IMR-90 (cell line): Measurements from ENCODE around the gene HCLS1. TPM values are rescaled to one million over a fixed set of nuclear protein-coding genes. Genes with fewer than 3 reads are reported as not detected.

Source experiments
- ATAC-seq: fragments of 200-7000 bp; cut with Tn5 transposase; 2 replicates; pipeline ENCODE4 v1.9.1; 2020; ENCODE audit warnings: low read depth, mild to moderate bottlenecking, moderate library complexity
- BruUV-seq: library from RNA; stranded (reverse); fragments of 400-500 nt; replicated peaks from 2 replicates; lab custom pipeline; 2021; lab: Mats Ljungman, UMichigan
- CTCF ChIA-PET: fragments of 300-600 bp; formaldehyde crosslinking; extraction: SDS; loops from one replicate; lab custom pipeline; 2021; ENCODE audit warnings: antibody characterized with exemption; lab: Yijun Ruan, JAX
- POLR2A ChIA-PET: fragments of 300-600 bp; sonication (Branson Sonifier 250); formaldehyde crosslinking; loops from one replicate; lab custom pipeline; 2022; ENCODE audit warnings: antibody characterized with exemption; ENCODE audit not compliant: unreplicated experiment; lab: Charles Lee
- DNase-seq: peaks from one replicate; pipeline ENCODE4 v3.0.0; 2013
- H2AFZ ChIP-seq: replicated peaks from 2 replicates; pipeline ENCODE3; 2013; ENCODE audit warnings: low read length, mild to moderate bottlenecking; ENCODE audit not compliant: poor library complexity
- H2AK5ac ChIP-seq: 2 replicates; pipeline ENCODE4 v1.6.1; 2013; ENCODE audit warnings: low read depth, low read length, inconsistent platforms
- H2AK9ac ChIP-seq: replicated peaks from 2 replicates; pipeline ENCODE3; 2013; ENCODE audit warnings: mild to moderate bottlenecking, low read depth, low read length, moderate library complexity; ENCODE audit not compliant: poor library complexity
- H2BK120ac ChIP-seq: 2 replicates; pipeline ENCODE4 v1.6.1; 2013; ENCODE audit warnings: low read depth, low read length, inconsistent platforms
- H2BK15ac ChIP-seq: 3 replicates; pipeline ENCODE4 v1.6.1; 2013; ENCODE audit warnings: low read depth, low read length, inconsistent platforms
- H2BK20ac ChIP-seq: 2 replicates; pipeline ENCODE4 v1.6.1; 2013; ENCODE audit warnings: low read depth, mild to moderate bottlenecking, inconsistent platforms, low read length, moderate library complexity
- H2BK5ac ChIP-seq: 2 replicates; pipeline ENCODE4 v1.6.1; 2013; ENCODE audit warnings: mild to moderate bottlenecking, low read depth, low read length, inconsistent platforms; ENCODE audit not compliant: poor library complexity, severe bottlenecking
- H3K14ac ChIP-seq: replicated peaks from 2 replicates; pipeline ENCODE4 v1.6.1; 2013; ENCODE audit warnings: low read depth, low read length, inconsistent platforms
- H3K18ac ChIP-seq: 2 replicates; pipeline ENCODE4 v1.6.1; 2013; ENCODE audit warnings: low read depth, low read length, control low read depth
- H3K23ac ChIP-seq: 2 replicates; pipeline ENCODE4 v1.6.1; 2013; ENCODE audit warnings: low read depth, low read length, inconsistent platforms
- H3K27ac ChIP-seq: 2 replicates; pipeline ENCODE4 v1.5.1; 2013; ENCODE audit warnings: mild to moderate bottlenecking, control low read depth, low read length; ENCODE audit not compliant: insufficient read depth
- H3K27me3 ChIP-seq: 2 replicates; pipeline ENCODE4 v1.6.1; 2013; ENCODE audit warnings: low read length; ENCODE audit not compliant: control insufficient read depth, insufficient read depth
- H3K36me3 ChIP-seq: 2 replicates; pipeline ENCODE4 v1.6.1; 2013; ENCODE audit warnings: low read length, mixed read lengths; ENCODE audit not compliant: control insufficient read depth, insufficient read depth
- H3K4ac ChIP-seq: 2 replicates; pipeline ENCODE4 v1.6.1; 2013; ENCODE audit warnings: low read depth, low read length, inconsistent platforms
- H3K4me1 ChIP-seq: 2 replicates; pipeline ENCODE4 v1.6.1; 2013; ENCODE audit warnings: low read length, mixed read lengths; ENCODE audit not compliant: control insufficient read depth, insufficient read depth
- H3K4me2 ChIP-seq: 2 replicates; pipeline ENCODE4 v1.6.1; 2013; ENCODE audit warnings: low read depth, mild to moderate bottlenecking, control low read depth, low read length, moderate library complexity
- H3K4me3 ChIP-seq: 2 replicates; pipeline ENCODE4 v1.5.1; 2013; ENCODE audit warnings: low read depth, mild to moderate bottlenecking, control low read depth, low read length, moderate library complexity; ENCODE audit not compliant: insufficient read depth
- H3K56ac ChIP-seq: 2 replicates; pipeline ENCODE4 v1.6.1; 2013; ENCODE audit warnings: low read length, inconsistent platforms; ENCODE audit not compliant: insufficient read depth; ENCODE audit errors: extremely low read depth
- H3K79me1 ChIP-seq, 2 experiments: 2 replicates each; pipeline ENCODE4 v1.6.1; 2013; ENCODE audit warnings: low read length in 2 of 2, inconsistent platforms in 1 of 2, low read depth in 1 of 2
- H3K9ac ChIP-seq: 2 replicates; pipeline ENCODE4 v1.6.1; 2013; ENCODE audit warnings: low read depth, low read length, control low read depth
- H3K9me1 ChIP-seq: 2 replicates; pipeline ENCODE4 v1.6.1; 2013; ENCODE audit warnings: low read length, inconsistent platforms; ENCODE audit not compliant: insufficient read depth
- H3K9me3 ChIP-seq: 2 replicates; pipeline ENCODE4 v1.6.1; 2013; ENCODE audit warnings: low read length; ENCODE audit not compliant: control insufficient read depth, insufficient read depth
- H4K20me1 ChIP-seq: 2 replicates; pipeline ENCODE4 v1.6.1; 2013; ENCODE audit warnings: low read length, inconsistent platforms; ENCODE audit not compliant: insufficient read depth
- H4K5ac ChIP-seq: 2 replicates; pipeline ENCODE4 v1.6.1; 2013; ENCODE audit warnings: mild to moderate bottlenecking, low read depth, low read length, control low read depth
- H4K8ac ChIP-seq, 2 experiments: 2 replicates each; pipeline ENCODE4 v1.6.1; 2013; ENCODE audit warnings: low read depth in 2 of 2, low read length in 2 of 2, control low read depth in 1 of 2, inconsistent platforms in 1 of 2
- H4K91ac ChIP-seq: 2 replicates; pipeline ENCODE4 v1.6.1; 2013; ENCODE audit warnings: low read depth, low read length, inconsistent platforms; ENCODE audit not compliant: insufficient read depth
- BHLHE40 ChIP-seq: fragments of 150-350 bp; IDR thresholded peaks from 2 replicates; pipeline ENCODE4 v1.6.1; 2016; ENCODE audit warnings: mild to moderate bottlenecking, low read depth, low read length
- CEBPB ChIP-seq: IDR thresholded peaks from 2 replicates; pipeline ENCODE4 v1.6.1; 2012; ENCODE audit warnings: low read depth, low read length, improper control_type of control experiment
- CHD1 ChIP-seq: IDR thresholded peaks from 2 replicates; pipeline ENCODE4 v1.6.1; 2012; ENCODE audit warnings: low read depth, low read length, improper control_type of control experiment
- CTCF ChIP-seq: conservative IDR thresholded peaks from 2 replicates; pipeline ENCODE4 v1.5.1; 2012; ENCODE audit warnings: mild to moderate bottlenecking, low read depth, low read length, improper control_type of control experiment
- ELK1 ChIP-seq: fragments of 150-350 bp; IDR thresholded peaks from 2 replicates; pipeline ENCODE4 v1.6.1; 2016; ENCODE audit warnings: low read depth, mild to moderate bottlenecking, low read length, moderate library complexity, borderline replicate concordance
- FOS ChIP-seq: fragments of 150-350 bp; IDR thresholded peaks from 2 replicates; pipeline ENCODE4 v1.6.1; 2016; ENCODE audit warnings: low read depth, low read length
- MAFK ChIP-seq: IDR thresholded peaks from 2 replicates; pipeline ENCODE4 v1.6.1; 2012; ENCODE audit warnings: low read depth, low read length, improper control_type of control experiment
- MAZ ChIP-seq: IDR thresholded peaks from 2 replicates; pipeline ENCODE4 v1.6.1; 2012; ENCODE audit warnings: low read depth, mild to moderate bottlenecking, low read length, improper control_type of control experiment, moderate library complexity, borderline replicate concordance
- MXI1 ChIP-seq: IDR thresholded peaks from 2 replicates; pipeline ENCODE4 v1.6.1; 2012; ENCODE audit warnings: low read depth, mild to moderate bottlenecking, low read length, moderate library complexity, borderline replicate concordance
- NFE2L2 ChIP-seq: fragments of 150-350 bp; IDR thresholded peaks from 2 replicates; pipeline ENCODE4 v1.6.1; 2016; ENCODE audit warnings: low read depth, mild to moderate bottlenecking, low read length
- POLR2A ChIP-seq: IDR thresholded peaks from 2 replicates; pipeline ENCODE4 v1.6.1; 2012; ENCODE audit warnings: mild to moderate bottlenecking, low read depth, low read length
- RAD21 ChIP-seq: IDR thresholded peaks from 2 replicates; pipeline ENCODE4 v1.6.1; 2012; ENCODE audit warnings: low read length, improper control_type of control experiment
- RCOR1 ChIP-seq: IDR thresholded peaks from 2 replicates; pipeline ENCODE4 v1.6.1; 2012; ENCODE audit warnings: mild to moderate bottlenecking, low read length, improper control_type of control experiment; ENCODE audit not compliant: insufficient replicate concordance
- RFX5 ChIP-seq: IDR thresholded peaks from 2 replicates; pipeline ENCODE4 v1.8.0; 2012; ENCODE audit warnings: low read depth, mild to moderate bottlenecking, low read length, moderate library complexity
- SMC3 ChIP-seq: fragments of 150-350 bp; IDR thresholded peaks from 2 replicates; pipeline ENCODE4 v1.6.1; 2016; ENCODE audit warnings: low read depth, mild to moderate bottlenecking, antibody characterized with exemption, low read length, moderate library complexity
- USF2 ChIP-seq: fragments of 150-350 bp; IDR thresholded peaks from 2 replicates; pipeline ENCODE4 v1.6.1; 2017; ENCODE audit warnings: mild to moderate bottlenecking, antibody characterized with exemption, low read length, low read depth
- WGBS, 2 experiments: methylation state at CpG; one replicate each; pipeline versions ENCODE4 v1.1.5 to v1.1.7; 2013; ENCODE audit warnings: missing lambda C conversion rate in 2 of 2; ENCODE audit not compliant: insufficient read length in 1 of 2; ENCODE audit errors: extremely low coverage in 2 of 2; 5-methylcytosine and 5-hydroxymethylcytosine counted together
- dilution Hi-C: fragments of 300-500 bp; cut with HindIII; formaldehyde crosslinking; loops from one replicate; pipeline ENCODE4 v1.14.3; 2018; ENCODE audit warnings: low sequenced_read_pairs; ENCODE audit not compliant: unreplicated experiment
- in situ Hi-C: fragments of 300-500 bp; cut with MboI; formaldehyde crosslinking; loops from 3 replicates; pipeline ENCODE4 v1.14.3; 2019; ENCODE audit warnings: low sequenced_read_pairs, inconsistent platforms, mixed read lengths
- intact Hi-C: fragments of 100-400 bp; cut with micrococcal nuclease; formaldehyde crosslinking; loops from 2 replicates; pipeline ENCODE4 v1.10.0; 2022
- polyA plus RNA-seq, 3 experiments: library from polyadenylated mRNA; depleted of rRNA; stranded (reverse); fragments of >200 nt; gene quantifications; 2 replicates each; pipeline ENCODE4 v1.2.3, GENCODE V29; 2012; ENCODE audit warnings: low replicate concordance in 1 of 3
- total RNA-seq: library from RNA; depleted of rRNA; stranded (reverse); fragments of >200 nt; gene quantifications from 2 replicates; pipeline ENCODE4 v1.2.3, GENCODE V29; 2012

The HCLS1 gene
- total and polyA plus RNA-seq, 2 of the 4 experiments (the other 2 are of a cell fraction): 0.54 to 0.67 TPM

- H2BK15ac ChIP-seq: no peak overlapping the region
- no peak overlapping the region for H4K8ac ChIP-seq
- H3K36me3 ChIP-seq: no peaks in the 10 kb centered on the region
- H3K14ac ChIP-seq: no peak overlapping the region
- CTCF ChIA-PET: no interaction called here
- in situ Hi-C loops (no loop called here), dilution Hi-C loops (no loop called here), intact Hi-C loops (no loop called here)
- no peak overlapping the region for H3K56ac ChIP-seq
- DNase-seq: no peak
- no peaks in the 10 kb centered on the region for H3K9me1 ChIP-seq
- H2BK120ac ChIP-seq: no peak overlapping the region
- no peak overlapping the region for H3K23ac ChIP-seq
- H4K5ac ChIP-seq: no peak overlapping the region
- H4K91ac ChIP-seq: no peak overlapping the region
- H3K4me3 ChIP-seq: no peak overlapping the region
- no TSS peak for BruUV-seq
- H2AK5ac ChIP-seq: no peak overlapping the region
- POLR2A ChIA-PET: no interaction called here
- no peaks in the 10 kb centered on the region for H3K79me1 ChIP-seq
- no peak overlapping the region for H2AFZ ChIP-seq
- H3K27me3 ChIP-seq: no peaks in the 10 kb centered on the region; the same call in none of the 2 replicates
- no peak overlapping the region for H2AK9ac ChIP-seq
- no peaks in the 10 kb centered on the region for H3K4me1 ChIP-seq
- H3K9me3 ChIP-seq: no peaks in the 10 kb centered on the region
- no peak overlapping the region for H3K9ac ChIP-seq
- TF ChIP-seq USF2 (no peak), MAZ (no peak), MAFK (no peak), BHLHE40 (no peak), ELK1 (no peak), POLR2A (no peak), CEBPB (no peak), RFX5 (no peak), MXI1 (no peak), RAD21 (no peak), RCOR1 (no peak), NFE2L2 (no peak), SMC3 (no peak), FOS (no peak), CHD1 (no peak), CTCF (no peak)
- H4K20me1 ChIP-seq: no peaks in the 10 kb centered on the region
- H3K27ac ChIP-seq: no peak overlapping the region
- ATAC-seq: no peak
- H3K18ac ChIP-seq: no peak overlapping the region
- no peak overlapping the region for H2BK20ac ChIP-seq
- 80% methylated on average over 1 of the region's 1 CpG; no CpG with 5 or more reads in 1 of the 2 experiments for WGBS, 2 experiments
- H2BK5ac ChIP-seq: no peak overlapping the region
- no peak overlapping the region for H3K4ac ChIP-seq
- H3K4me2 ChIP-seq: no peak overlapping the region
These were observed 76.3 kb downstream of the HCLS1 start for GRCh38 chr3:121584418-121584817.
